K562 (cell line): ENCODE results near the gene PDE11A. TPM values are rescaled to one million over a fixed set of nuclear protein-coding genes. Genes with fewer than 3 reads are reported as not detected.
A peak's percentile ranks its signal among the peaks of the same experiment; 100 is the strongest.

ENCODE experiments used
- ATF2 ChIP-seq: sonication (generic); formaldehyde crosslinking; IDR thresholded peaks from 2 replicates; pipeline ENCODE4 v1.8.1; 2022; ENCODE audit warnings: missing genetic modification reagents
- ATF7 ChIP-seq: fragments of 450-650 bp; IDR thresholded peaks from 2 replicates; pipeline ENCODE4 v1.7.1; 2014; ENCODE audit warnings: mild to moderate bottlenecking, moderate library complexity
- CREB3 ChIP-seq: fragments of 450-650 bp; conservative IDR thresholded peaks from 2 replicates; pipeline ENCODE4 v1.6.1; 2016; ENCODE audit warnings: missing genetic modification characterization, low read depth, mild to moderate bottlenecking, missing compliant biosample characterization, moderate library complexity
- HIVEP1 ChIP-seq: fragments of 250-450 bp; sonication (Bioruptor Pico); IDR thresholded peaks from 2 replicates; pipeline ENCODE4 v1.4.0; 2020; ENCODE audit warnings: mild to moderate bottlenecking
- HNRNPL ChIP-seq: fragments of 200-400 bp; formaldehyde crosslinking; IDR thresholded peaks from 2 replicates; pipeline ENCODE4 v1.6.1; 2017; ENCODE audit warnings: low read depth, mild to moderate bottlenecking, low read length
- KDM2B ChIP-seq: fragments of 250-450 bp; sonication (Bioruptor Pico); IDR thresholded peaks from 2 replicates; pipeline ENCODE4 v1.8.0; 2021; ENCODE audit warnings: mild to moderate bottlenecking, moderate library complexity
- MAFK ChIP-seq: IDR thresholded peaks from 2 replicates; pipeline ENCODE4 v1.6.1; 2011; ENCODE audit warnings: low read length, improper control_type of control experiment
- POLR2A ChIP-seq: fragments of 450-650 bp; conservative IDR thresholded peaks from 2 replicates; pipeline ENCODE4 v1.6.1; 2016
- SOX6 ChIP-seq: fragments of 450-650 bp; IDR thresholded peaks from 2 replicates; pipeline ENCODE4 v1.6.1; 2014; ENCODE audit warnings: mild to moderate bottlenecking
- STAG1 ChIP-seq: sonication (generic); formaldehyde crosslinking; IDR thresholded peaks from 2 replicates; pipeline ENCODE4 v1.5.0; 2020; ENCODE audit warnings: missing genetic modification reagents, borderline replicate concordance
- UBTF ChIP-seq, 2 experiments: IDR thresholded peaks; 2 replicates each; pipeline ENCODE4 v1.6.1; 2012; ENCODE audit warnings: improper control_type of control experiment in 2 of 2, low read depth in 2 of 2, low read length in 2 of 2, borderline replicate concordance in 1 of 2
- ZBTB8A ChIP-seq: fragments of 450-650 bp; IDR thresholded peaks from 2 replicates; pipeline ENCODE4 v1.6.1; 2018; ENCODE audit warnings: mild to moderate bottlenecking, moderate library complexity; ENCODE audit not compliant: partially characterized antibody
- ZFP91 ChIP-seq: sonication (generic); formaldehyde crosslinking; IDR thresholded peaks from 2 replicates; pipeline ENCODE4 v1.8.0; 2022; ENCODE audit warnings: mild to moderate bottlenecking, missing genetic modification reagents
- ZNF134 ChIP-seq: fragments of 250-450 bp; sonication (Bioruptor Pico); conservative IDR thresholded peaks from 2 replicates; pipeline ENCODE4 v1.4.0; 2020
- ZNF165 ChIP-seq: fragments of 250-450 bp; sonication (Bioruptor Pico); IDR thresholded peaks from 2 replicates; pipeline ENCODE4 v1.4.0; 2020; ENCODE audit warnings: borderline replicate concordance
- ZNF197 ChIP-seq: fragments of 200-800 bp; sonication (Bioruptor generic); IDR thresholded peaks from 2 replicates; pipeline ENCODE4 v1.6.1; 2016; ENCODE audit warnings: low read depth, missing genetic modification characterization, missing compliant biosample characterization
- ZNF24 ChIP-seq: fragments of 450-650 bp; IDR thresholded peaks from 2 replicates; pipeline ENCODE4 v1.6.1; 2016
- ZNF277 ChIP-seq: fragments of 250-450 bp; sonication (Bioruptor Pico); IDR thresholded peaks from 2 replicates; pipeline ENCODE4 v1.8.0; 2022; ENCODE audit warnings: inconsistent platforms, mild to moderate bottlenecking, moderate library complexity, borderline replicate concordance
- ZNF41 ChIP-seq: fragments of 250-450 bp; sonication (Bioruptor Pico); conservative IDR thresholded peaks from 2 replicates; pipeline ENCODE4 v1.4.0; 2020; ENCODE audit warnings: mild to moderate bottlenecking
- ZNF511 ChIP-seq: sonication (generic); formaldehyde crosslinking; IDR thresholded peaks from 2 replicates; pipeline ENCODE4 v1.8.0; 2022; ENCODE audit warnings: mild to moderate bottlenecking, missing genetic modification reagents
- ZSCAN29 ChIP-seq: fragments of 450-650 bp; IDR thresholded peaks from 2 replicates; pipeline ENCODE4 v1.6.1; 2017
- polyA plus RNA-seq, 8 experiments: library from polyadenylated mRNA; depleted of rRNA in 4 of 8; stranded (reverse) in 5 of 8; unstranded in 3 of 8; fragments of >200 nt; fragmentation: Nextera tagmentation in 2 of 8; fragmentation: Illumina TruSeq in 1 of 8; extraction: Ambion mirVana in 2 of 8; extraction: Trizol in 1 of 8; gene quantifications; 2 replicates each; pipeline versions ENCODE4 v1.2.1 to v1.2.3, GENCODE V29; 2011 to 2014; ENCODE audit warnings: inconsistent platforms in 1 of 8, missing spikeins in 1 of 8
- total RNA-seq, 7 experiments: library from RNA; depleted of rRNA in 6 of 7; stranded (reverse); fragments of >200 nt in 6 of 7; fragmentation: Illumina TruSeq in 2 of 7; extraction: Trizol in 2 of 7; gene quantifications; 2 replicates each; pipeline versions ENCODE4 v1.2.1 to v1.2.3, GENCODE V29; 2011 to 2021; ENCODE audit warnings: low replicate concordance in 1 of 7

PDE11A gene
- total and polyA plus RNA-seq, 9 of the 15 experiments (the other 6 are each of a cell fraction or from before 2014, with no cell fraction given), result 3.2 to 22.1 (median 5.7) TPM

- no peak for TF ChIP-seq ZBTB8A
- no peak for TF ChIP-seq UBTF (IDR thresholded peaks at IDR 0.05; ENCODE audit: borderline replicate concordance in 1 of 2, low read depth in 2 of 2, low read length in 2 of 2)
- TF ChIP-seq ZFP91 (CRISPR knock-in tag), result no peak
- no peak for TF ChIP-seq POLR2A
- no peak for TF ChIP-seq ZNF511 (CRISPR knock-in tag)
- peak; percentile 97 for TF ChIP-seq SOX6
- TF ChIP-seq ZNF165 (CRISPR knock-in tag), result no peak
- no peak for TF ChIP-seq HNRNPL
- TF ChIP-seq ZNF41 (CRISPR knock-in tag), result no peak
- TF ChIP-seq KDM2B, result no peak
- no peak; the same call in 1 of the 2 replicates for TF ChIP-seq ZNF24
- 0 out of 2 replicates have a peak, but pooled peaks have one; percentile 57 for TF ChIP-seq ZNF197
- no peak for TF ChIP-seq STAG1 (CRISPR knock-in tag)
- no peak for TF ChIP-seq HIVEP1 (CRISPR knock-in tag)
- TF ChIP-seq MAFK, result no peak
- no peak for TF ChIP-seq ZNF277 (CRISPR knock-in tag)
- TF ChIP-seq CREB3 (tag), result no peak
- no peak for TF ChIP-seq ZNF134 (CRISPR knock-in tag)
- no peak for TF ChIP-seq ATF2
- 0 out of 2 replicates have a peak, but pooled peaks have one; percentile 9 for TF ChIP-seq ATF7
- TF ChIP-seq ZSCAN29, result no peak
These were observed 433.2 kb downstream of the PDE11A start (continued) for GRCh38 chr2:177639262-177639914.
